K562 (cell line): Measurements from ENCODE around the gene VPREB3. TPM values are rescaled to one million over a fixed set of nuclear protein-coding genes. Genes with fewer than 3 reads are reported as not detected.
A peak's percentile ranks its signal among the peaks of the same experiment; 100 is the strongest.

Experiments
- ARID4B ChIP-seq: sonication (generic); formaldehyde crosslinking; IDR thresholded peaks from 2 replicates; pipeline ENCODE4 v1.8.0; 2022; ENCODE audit warnings: mild to moderate bottlenecking, missing genetic modification reagents
- BCLAF1 ChIP-seq, 2 experiments: fragments of 450-650 bp in 1 of 2; IDR thresholded peaks; 2 replicates each; pipeline ENCODE4 v1.6.1; 2011 to 2017; ENCODE audit warnings: low read depth in 2 of 2, antibody characterized with exemption in 1 of 2, borderline replicate concordance in 1 of 2, low read length in 1 of 2, mild to moderate bottlenecking in 1 of 2, mixed read lengths in 1 of 2; ENCODE audit not compliant: control insufficient read depth in 1 of 2
- BHLHE40 ChIP-seq: IDR thresholded peaks from 2 replicates; pipeline ENCODE4 v1.6.1; 2011; ENCODE audit warnings: low read length, improper control_type of control experiment
- BMI1 ChIP-seq: fragments of 150-350 bp; IDR thresholded peaks from 2 replicates; pipeline ENCODE4 v1.6.1; 2014; ENCODE audit warnings: low read length
- C11orf30 ChIP-seq: fragments of 450-650 bp; IDR thresholded peaks from 2 replicates; pipeline ENCODE4 v1.6.1; 2016; ENCODE audit warnings: low read depth, mild to moderate bottlenecking
- CEBPG ChIP-seq, 3 experiments: fragments of 200-800 bp in 1 of 3; sonication (Bioruptor generic) in 1 of 3; sonication (generic) in 1 of 3; formaldehyde crosslinking in 1 of 3; IDR thresholded peaks in 2 of 3; conservative IDR thresholded peaks in 1 of 3; 2 replicates each; pipeline versions ENCODE4 v1.6.1 to v1.8.0; 2016 to 2022; ENCODE audit warnings: missing compliant biosample characterization in 2 of 3, missing genetic modification characterization in 2 of 3, mild to moderate bottlenecking in 1 of 3, missing genetic modification reagents in 1 of 3
- CREB1 ChIP-seq, 2 experiments: sonication (generic) in 1 of 2; formaldehyde crosslinking in 1 of 2; IDR thresholded peaks; 2 replicates each; pipeline versions ENCODE4 v1.6.1 to v1.8.0; 2012 to 2022; ENCODE audit warnings: inconsistent platforms in 1 of 2, mild to moderate bottlenecking in 1 of 2, missing genetic modification reagents in 1 of 2, moderate library complexity in 1 of 2
- GABPA ChIP-seq: fragments of 200-800 bp; sonication (Bioruptor generic); conservative IDR thresholded peaks from 2 replicates; pipeline ENCODE4 v1.6.1; 2016; ENCODE audit warnings: low read depth, missing genetic modification characterization, missing compliant biosample characterization
- HES1 ChIP-seq: fragments of 450-650 bp; IDR thresholded peaks from 2 replicates; pipeline ENCODE4 v1.6.1; 2016; ENCODE audit warnings: low read depth, mild to moderate bottlenecking, moderate library complexity
- HNRNPH1 ChIP-seq: fragments of 200-400 bp; formaldehyde crosslinking; optimal IDR thresholded peaks from 2 replicates; pipeline ENCODE3; 2017; ENCODE audit warnings: low read depth, mild to moderate bottlenecking, low read length, moderate library complexity
- MCM3 ChIP-seq: fragments of 450-650 bp; IDR thresholded peaks from 2 replicates; pipeline ENCODE4 v1.6.1; 2016
- MEF2A ChIP-seq: IDR thresholded peaks from 2 replicates; pipeline ENCODE4 v1.6.1; 2011; ENCODE audit warnings: low read depth, mild to moderate bottlenecking, low read length, moderate library complexity; ENCODE audit not compliant: control insufficient read depth
- NFIC ChIP-seq: fragments of 450-650 bp; IDR thresholded peaks from 2 replicates; pipeline ENCODE4 v1.6.1; 2017; ENCODE audit warnings: mild to moderate bottlenecking, inconsistent platforms
- NONO ChIP-seq, 2 experiments: fragments of 200-400 bp in 1 of 2; fragments of 450-650 bp in 1 of 2; formaldehyde crosslinking in 1 of 2; IDR thresholded peaks; 2 replicates each; pipeline ENCODE4 v1.6.1; 2017; ENCODE audit warnings: low read depth in 2 of 2, mild to moderate bottlenecking in 2 of 2, moderate library complexity in 2 of 2, low read length in 1 of 2
- PPARD ChIP-seq: fragments of 250-450 bp; sonication (Bioruptor Pico); IDR thresholded peaks from 2 replicates; pipeline ENCODE4 v1.8.0; 2022; ENCODE audit warnings: inconsistent platforms, mild to moderate bottlenecking, moderate library complexity
- SMARCA4 ChIP-seq: fragments of 450-650 bp; IDR thresholded peaks from 2 replicates; pipeline ENCODE4 v1.6.1; 2016
- SMARCC2 ChIP-seq: fragments of 450-650 bp; IDR thresholded peaks from 2 replicates; pipeline ENCODE4 v1.6.1; 2017; ENCODE audit warnings: antibody characterized with exemption, moderate library complexity, mild to moderate bottlenecking, low read depth
- SMARCE1 ChIP-seq: fragments of 450-650 bp; IDR thresholded peaks from 2 replicates; pipeline ENCODE4 v1.7.1; 2016; ENCODE audit warnings: mild to moderate bottlenecking
- TCF7L2 ChIP-seq: fragments of 150-350 bp; IDR thresholded peaks from 2 replicates; pipeline ENCODE4 v1.6.1; 2016; ENCODE audit warnings: low read depth, mild to moderate bottlenecking, low read length, moderate library complexity
- TEAD4 ChIP-seq, 2 experiments: sonication (generic) in 1 of 2; formaldehyde crosslinking in 1 of 2; IDR thresholded peaks; 2 replicates each; pipeline versions ENCODE4 v1.6.1 to v1.8.0; 2012 to 2022; ENCODE audit warnings: borderline replicate concordance in 1 of 2, inconsistent platforms in 1 of 2, low read length in 1 of 2, mild to moderate bottlenecking in 1 of 2, missing genetic modification reagents in 1 of 2
- ZFPM2 ChIP-seq: fragments of 250-450 bp; sonication (Bioruptor Pico); IDR thresholded peaks from 2 replicates; pipeline ENCODE4 v1.5.1; 2022; ENCODE audit warnings: mild to moderate bottlenecking
- polyA plus RNA-seq, 8 experiments: library from polyadenylated mRNA; depleted of rRNA in 4 of 8; stranded (reverse) in 5 of 8; unstranded in 3 of 8; fragments of >200 nt; fragmentation: Nextera tagmentation in 2 of 8; fragmentation: Illumina TruSeq in 1 of 8; extraction: Ambion mirVana in 2 of 8; extraction: Trizol in 1 of 8; gene quantifications; 2 replicates each; pipeline versions ENCODE4 v1.2.1 to v1.2.3, GENCODE V29; 2011 to 2014; ENCODE audit warnings: inconsistent platforms in 1 of 8, missing spikeins in 1 of 8
- total RNA-seq, 7 experiments: library from RNA; depleted of rRNA in 6 of 7; stranded (reverse); fragments of >200 nt in 6 of 7; fragmentation: Illumina TruSeq in 2 of 7; extraction: Trizol in 2 of 7; gene quantifications; 2 replicates each; pipeline versions ENCODE4 v1.2.1 to v1.2.3, GENCODE V29; 2011 to 2021; ENCODE audit warnings: low replicate concordance in 1 of 7

VPREB3 gene
- total and polyA plus RNA-seq, 9 of the 15 experiments (the other 6 are each of a cell fraction or from before 2014, with no cell fraction given): 0.14 to 0.71 (median 0.20) TPM; not detected in 6

- TF ChIP-seq TEAD4 (IDR thresholded peaks at IDR 0.05; ENCODE audit: low read length) (no peak), TEAD4 (CRISPR knock-in tag; IDR thresholded peaks at IDR 0.05; ENCODE audit: borderline replicate concordance) (no peak), MEF2A (no peak), NFIC (no peak), BHLHE40 (peak; percentile 31; the same call in 1 of the 2 replicates), SMARCC2 (peak; percentile 21), PPARD (CRISPR knock-in tag) (no peak), ARID4B (CRISPR knock-in tag) (no peak), NONO (IDR thresholded peaks at IDR 0.05; ENCODE audit: low read depth in 2 of 2, low read length in 1 of 2) (peak in 1 of 2 experiments; percentile 97; a peak in 1 of 4 replicates), TCF7L2 (peak; percentile 63; the same call in 1 of the 2 replicates), SMARCA4 (no peak; the same call in 1 of the 2 replicates), SMARCE1 (0 out of 2 replicates have a peak, but pooled peaks have one; percentile 51), HES1 (0 out of 2 replicates have a peak, but pooled peaks have one; percentile 26), BCLAF1 (IDR thresholded peaks at IDR 0.05; ENCODE audit: borderline replicate concordance in 1 of 2, control insufficient read depth in 1 of 2, low read depth in 2 of 2, low read length in 1 of 2) (0 out of 4 replicates have a peak, but pooled peaks of 1 of the 2 experiments have one; percentile 76), CEBPG (CRISPR knock-in tag; IDR thresholded peaks at IDR 0.05) (no peak), CEBPG (tag; conservative IDR thresholded peaks at IDR 0.05 in 1 of 2, IDR thresholded peaks at IDR 0.05 in 1 of 2) (no peak), HNRNPH1 (no peak), BMI1 (no peak), GABPA (0 out of 2 replicates have a peak, but pooled peaks have one; percentile 8), ZFPM2 (CRISPR knock-in tag) (no peak), CREB1 (IDR thresholded peaks at IDR 0.05) (no peak), CREB1 (CRISPR knock-in tag; IDR thresholded peaks at IDR 0.05) (no peak), C11orf30 (no peak), MCM3 (no peak)
Measured at GRCh38 chr22:23787600-23787896, 33.3 kb upstream of the VPREB3 start (continued).
